Stimulated activated CD8-positive, alpha-beta memory T cell treated with anti-CD3 and anti-CD28 coated beads, Interleukin-7, amount 100 ng/mL, for 4 hours (primary cell): ENCODE results near the gene EID1.
"Not testable (repeated sequence)": the region's sequence is repeated elsewhere in the genome, so short reads cannot be mapped to it uniquely, and the experiment has no call there.

Source experiments
- DNase-seq, 2 donors: peaks; one replicate each; pipeline ENCODE4 v3.0.0-alpha.2; 2020; ENCODE audit warnings: low read depth in 2 of 2

EID1 gene, protein sequence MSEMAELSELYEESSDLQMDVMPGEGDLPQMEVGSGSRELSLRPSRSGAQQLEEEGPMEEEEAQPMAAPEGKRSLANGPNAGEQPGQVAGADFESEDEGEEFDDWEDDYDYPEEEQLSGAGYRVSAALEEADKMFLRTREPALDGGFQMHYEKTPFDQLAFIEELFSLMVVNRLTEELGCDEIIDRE

GRCh38 chr15:48877630-48878595 is at the start of gene EID1:
TSS of gene EID1 (plus strand) at chr15:48878134. CDS start at chr15:48878177, 43 bp downstream.
- DNase-seq = peak; percentile 81 to 88

DNA sequence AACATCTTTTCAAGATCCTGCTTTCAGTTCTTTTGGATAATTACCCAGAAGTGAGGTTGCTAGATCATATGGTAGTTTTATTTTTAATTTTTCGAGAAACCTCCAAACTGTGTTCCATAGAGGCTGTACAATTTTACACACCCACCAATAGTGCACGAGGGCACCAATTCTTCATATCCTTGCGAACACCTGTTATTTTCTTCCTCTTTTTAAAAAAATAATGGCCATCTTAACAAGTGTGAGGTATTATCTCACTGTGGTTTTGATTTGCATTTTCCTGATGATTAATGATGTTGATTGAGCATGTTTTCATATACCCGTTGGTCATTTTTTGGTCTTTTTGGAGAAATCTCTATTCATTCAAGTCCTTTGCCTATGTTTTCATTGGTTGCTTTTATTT is 49.5 kb upstream of the EID1 start:
- no peak for DNase-seq

- DNase-seq = no peak
Observed at GRCh38 chr15:48828906-48829305, 49.0 kb upstream of the EID1 start.

GRCh38 chr15:48832648-48833047 is 45.3 kb upstream of the EID1 start:
- no peak for DNase-seq

- no peak for DNase-seq
Observed at GRCh38 chr15:48833526-48834239, 44.3 kb upstream of the EID1 start.

- no peak for DNase-seq
Observed at GRCh38 chr15:48834756-48835155, 43.2 kb upstream of the EID1 start.

DNA sequence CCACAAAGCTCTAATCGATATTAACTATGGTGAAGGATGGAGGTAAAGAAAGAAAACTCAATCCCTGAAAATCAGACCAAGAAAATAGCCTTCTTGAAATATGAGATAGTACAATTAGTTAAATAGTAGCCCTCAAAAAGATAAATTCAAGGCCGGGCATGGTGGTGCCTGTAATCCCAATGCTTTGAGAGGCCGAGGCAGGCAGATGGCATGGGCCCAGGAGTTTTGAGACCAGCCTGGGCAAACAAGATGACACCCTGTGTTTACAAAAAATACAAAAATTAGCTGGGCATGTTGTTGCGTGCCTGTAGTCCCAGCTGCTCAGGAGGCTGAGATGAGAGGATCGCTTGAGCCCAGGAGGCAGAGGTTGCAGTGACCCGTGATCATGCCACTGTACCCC is 35.4 kb upstream of the EID1 start:
- DNase-seq = no peak

- no peak for DNase-seq
Observed at GRCh38 chr15:48845123-48845522, 32.8 kb upstream of the EID1 start.

GRCh38 chr15:48850648-48851047 is 27.3 kb upstream of the EID1 start:
- no peak for DNase-seq

DNA sequence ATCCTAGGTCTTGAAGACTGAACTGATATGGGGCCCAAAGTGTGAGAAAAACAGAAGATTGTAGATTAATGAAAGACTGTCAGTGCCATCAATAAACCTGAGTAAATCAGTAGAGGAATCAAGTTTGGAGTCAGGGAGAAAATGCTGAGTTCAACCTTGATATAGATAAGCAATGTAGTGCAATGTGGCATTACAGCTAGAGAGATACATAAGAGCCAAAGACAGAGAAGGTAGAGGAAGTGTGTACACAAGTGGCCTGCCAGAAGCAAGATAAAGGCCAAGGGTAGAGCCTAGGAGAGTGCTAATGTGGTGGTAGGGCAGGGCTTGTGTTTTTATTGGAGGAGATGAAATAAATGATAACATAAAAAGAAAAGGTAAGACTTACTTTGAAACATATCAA is 26.0 kb upstream of the EID1 start:
- DNase-seq = no peak

DNA sequence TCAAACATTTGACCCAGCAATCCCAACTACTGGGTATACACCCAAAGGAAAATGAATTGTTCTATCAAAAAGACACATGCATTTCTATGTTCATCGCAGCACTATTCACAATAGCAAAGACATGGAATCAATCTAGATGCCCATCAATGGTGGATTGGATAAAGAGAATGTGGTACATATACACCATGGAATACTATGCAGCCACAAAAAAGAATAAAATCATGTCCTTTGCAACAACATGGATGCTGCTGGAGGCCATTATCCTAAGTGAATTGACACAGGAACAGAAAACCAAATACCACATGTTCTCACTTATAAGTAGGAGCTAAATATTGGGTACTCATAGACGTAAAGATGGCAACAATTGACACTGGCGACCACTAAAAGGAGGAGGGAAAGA is 23.5 kb upstream of the EID1 start:
- not testable (repeated sequence) for DNase-seq

- DNase-seq = no peak
Observed at GRCh38 chr15:48855501-48856440, 22.2 kb upstream of the EID1 start.

- DNase-seq = no peak
Observed at GRCh38 chr15:48856942-48857341, 21.0 kb upstream of the EID1 start.

GRCh38 chr15:48858401-48858800 is 19.5 kb upstream of the EID1 start:
- DNase-seq = no peak

DNA sequence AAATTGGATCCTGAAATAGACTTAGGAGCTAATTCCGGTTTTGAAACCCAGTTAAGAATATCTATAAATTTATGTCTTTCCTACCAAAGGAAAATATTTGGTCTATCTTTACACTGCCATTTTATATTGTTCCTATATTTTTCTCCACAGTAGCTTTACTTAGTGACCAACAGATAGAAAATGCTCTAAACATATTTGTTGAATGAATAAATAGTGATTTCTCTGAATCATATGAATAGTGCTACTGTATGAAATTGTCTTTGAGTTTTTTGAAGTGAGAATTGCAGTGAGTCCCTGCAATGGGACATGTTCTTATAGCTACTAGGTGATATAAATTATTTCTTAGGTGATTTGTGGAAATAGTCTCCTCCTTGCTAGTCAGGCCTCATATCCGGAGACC is 18.5 kb upstream of the EID1 start:
- DNase-seq = no peak

- peak in 1 of 2 donors; percentile 25 for DNase-seq
Observed at GRCh38 chr15:48861813-48862431, 16.0 kb upstream of the EID1 start.

GRCh38 chr15:48862705-48863104 is 15.2 kb upstream of the EID1 start:
- no peak for DNase-seq

GRCh38 chr15:48865370-48866079 is 12.4 kb upstream of the EID1 start:
- no peak for DNase-seq

DNA sequence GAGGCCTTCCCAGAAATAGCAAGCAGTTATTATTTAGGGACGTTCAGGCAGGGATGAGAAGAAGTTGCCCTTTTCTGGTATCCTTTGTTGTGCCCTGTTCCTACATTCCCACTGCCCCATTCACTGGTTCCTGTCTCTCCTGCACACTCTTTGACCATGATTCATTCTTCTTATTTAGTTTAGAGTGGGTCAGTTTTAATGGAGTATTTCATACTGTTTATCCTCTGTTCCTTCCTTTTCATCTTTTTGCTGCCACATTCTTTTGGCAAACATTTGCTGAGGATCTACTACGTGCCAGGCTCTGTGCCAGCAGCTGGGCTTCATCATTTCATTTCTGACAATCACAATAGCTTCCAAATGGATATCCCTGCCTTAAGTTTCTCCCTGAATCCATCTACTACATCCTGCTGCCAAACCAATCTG is 11.8 kb upstream of the EID1 start:
- DNase-seq = no peak

DNA sequence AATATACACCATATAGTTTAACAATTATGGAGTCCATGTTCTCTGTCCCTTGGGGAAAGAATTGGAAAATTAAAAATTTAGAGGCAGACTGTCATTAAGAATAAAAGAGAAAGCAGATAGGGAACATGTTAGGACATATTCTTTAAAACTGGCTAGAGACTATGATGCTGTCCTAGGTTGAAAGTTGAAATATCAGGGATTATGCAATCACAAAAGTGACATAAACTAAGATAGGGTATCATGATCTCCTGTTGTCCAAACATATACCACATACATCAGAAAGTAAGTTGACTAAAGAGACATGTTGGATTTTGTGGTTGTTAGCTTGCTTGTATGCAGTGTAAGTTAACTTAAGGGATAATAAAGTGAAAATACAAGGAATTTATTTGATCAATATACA is 9.9 kb upstream of the EID1 start:
- no peak for DNase-seq
